Hindlimb muscle (tissue), 1 donor: ENCODE results near the gene ANKFY1. TPM values are rescaled to one million over a fixed set of nuclear protein-coding genes. Genes with fewer than 3 reads are reported as not detected.

Experiments
- polyA plus RNA-seq: library from polyadenylated mRNA; unstranded; fragments of 120-200 nt; gene quantifications from one replicate; pipeline ENCODE4 v1.2.1, GENCODE V29; 2013; ENCODE audit not compliant: insufficient read length

Gene ANKFY1
- polyA plus RNA-seq, 1 donor, result 27.3 TPM

Other genes with a start within 250 kb of the ANKFY1 start
- 24.9 TPM for gene ZZEF1, start 120.9 kb downstream of the ANKFY1 start, polyA plus RNA-seq
- gene CYB5D2, start 120.8 kb downstream of the ANKFY1 start, polyA plus RNA-seq, result 12.9 TPM
- gene UBE2G1, start 102.7 kb upstream of the ANKFY1 start, polyA plus RNA-seq, result 75.6 TPM
- gene SPNS3, start 170.0 kb upstream of the ANKFY1 start, polyA plus RNA-seq, result 0.86 TPM
- 7.9 TPM for gene SPNS2, start 234.9 kb upstream of the ANKFY1 start, polyA plus RNA-seq